ENCODE results near the gene GSTM1.

Gene GSTM1

GRCh38 chr1:109733236-109733870 is 45.7 kb downstream of the GSTM1 start:
- DNase-seq, result no peak

DNA sequence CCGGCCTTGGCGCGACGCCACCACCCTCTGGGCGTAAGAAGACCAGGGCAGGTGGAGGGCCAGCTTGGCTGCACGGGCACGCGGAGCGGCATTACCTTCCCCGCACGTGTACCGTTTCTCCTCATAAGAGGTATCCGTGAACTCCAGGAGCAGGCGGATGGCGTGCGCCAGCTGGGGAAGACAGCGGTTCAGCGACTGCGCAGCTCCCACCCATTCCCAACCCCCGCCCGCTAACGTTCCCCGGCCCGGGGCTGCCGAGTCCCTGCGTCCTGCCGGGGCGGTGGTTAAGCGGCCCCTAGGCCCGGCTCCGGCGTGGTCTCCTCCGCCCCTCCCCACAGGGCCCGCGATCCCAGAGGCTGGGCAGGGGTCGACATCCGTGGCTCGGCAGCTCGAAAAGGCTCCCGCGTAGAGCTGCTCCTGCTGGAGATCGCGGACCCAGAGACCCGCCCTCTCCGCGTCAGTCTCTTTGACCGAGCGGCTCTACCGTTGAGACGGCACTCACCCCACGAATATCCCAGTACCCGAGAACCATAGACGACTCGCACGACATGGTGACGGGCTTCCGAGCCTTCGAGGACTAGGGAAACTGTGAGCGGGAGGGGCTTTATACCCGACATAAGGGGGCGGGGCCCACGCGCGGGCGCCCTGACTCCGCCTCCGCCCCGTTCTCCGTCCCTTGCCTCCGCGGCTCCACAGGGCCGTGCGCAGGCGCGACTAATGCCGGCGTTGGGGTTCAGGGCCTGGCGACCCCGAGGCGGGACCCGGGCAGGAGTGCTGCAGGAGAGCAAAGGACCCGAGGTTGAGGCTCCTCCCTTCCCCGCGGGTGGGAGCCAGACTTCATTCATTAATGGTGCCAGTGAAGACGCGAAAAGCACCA is 52.4 kb downstream of the GSTM1 start:
- DNase-seq, result peak; percentile 72

GRCh38 chr1:109740615-109741373 is 53.2 kb downstream of the GSTM1 start, which contains the start of gene GSTM3:
GSTM3 (minus strand) TSS chr1:109741038; CDS start chr1:109740287, 751 bp downstream.
- DNase-seq, result no peak
